ENCODE data around the gene NUP205. TPM values are rescaled to one million over a fixed set of nuclear protein-coding genes. Genes with fewer than 3 reads are reported as not detected.

Gene NUP205
- total RNA-seq, 2 experiments from 2014 or later, result 140 to 145 TPM

GRCh38 chr7:135539629-135540028 lies 18.1 kb upstream of the NUP205 start:
- POLR2A ChIA-PET, result no interaction called here
- no peaks in the 10 kb centered on the region for H3K4me1 Mint-ChIP-seq (ENCODE audit: low read depth)
- intact Hi-C loops (cut with micrococcal nuclease), result no loop called here

GRCh38 chr7:135541029-135541428 lies 16.7 kb upstream of the NUP205 start:
- Mint-ChIP-seq H3K9me3 (no peaks in the 10 kb centered on the region), H3K27me3 (peaks cover 6% of the 10 kb centered on the region), H3K27ac (no peak overlapping the region), H3K4me3 (no peak overlapping the region), H3K36me3 (ENCODE audit: low read depth) (no peaks in the 10 kb centered on the region), H3K4me1 (ENCODE audit: low read depth) (no peaks in the 10 kb centered on the region)
- POLR2A ChIA-PET, result no interaction called here
- intact Hi-C loops (cut with micrococcal nuclease), result no loop called here
- no peak for ATAC-seq
- CTCF ChIA-PET, result interaction anchor here (1.3 kb wide), 1 partner anchor 9 kb away, joined by 3 read pairs; no protein-coding TSS in a partner anchor
- DNase-seq, result no peak
- no peak for TF ChIP-seq CTCF (IDR thresholded peaks at IDR 0.05)

More at GRCh38 chr7:135539629-135540028, 18.1 kb upstream of the NUP205 start:
- no peak for TF ChIP-seq CTCF (IDR thresholded peaks at IDR 0.05)
- Mint-ChIP-seq H3K27me3 (peaks cover 6% of the 10 kb centered on the region), H3K36me3 (ENCODE audit: low read depth) (no peaks in the 10 kb centered on the region), H3K4me3 (no peak overlapping the region), H3K9me3 (no peaks in the 10 kb centered on the region), H3K27ac (no peak overlapping the region)
- ATAC-seq (no peak), DNase-seq (no peak)
- CTCF ChIA-PET, result interaction anchor here (1.3 kb wide), 1 partner anchor 10 kb away, joined by 3 read pairs; no protein-coding TSS in a partner anchor

- H3K9me3 Mint-ChIP-seq, result no peaks in the 10 kb centered on the region
- ChIA-PET POLR2A (interaction anchor here (0.6 kb wide), 1 partner anchor 137 kb away, joined by 3 read pairs; no protein-coding TSS in a partner anchor), CTCF (interaction anchor here (0.9 kb wide), 1 partner anchor 10 kb away, joined by 3 read pairs; no protein-coding TSS in a partner anchor)
- DNase-seq, result no peak
- no peak for ATAC-seq
- intact Hi-C loops (cut with micrococcal nuclease), result loop anchor here (10.0 kb wide), 2 partner anchors 135 to 265 kb away; no protein-coding TSS in a partner anchor
- no peak overlapping the region for H3K4me3 Mint-ChIP-seq
- H3K4me1 Mint-ChIP-seq (ENCODE audit: low read depth), result no peaks in the 10 kb centered on the region
- no peak for TF ChIP-seq CTCF (IDR thresholded peaks at IDR 0.05)
- H3K36me3 Mint-ChIP-seq (ENCODE audit: low read depth), result no peaks in the 10 kb centered on the region
- peaks cover 6% of the 10 kb centered on the region for H3K27me3 Mint-ChIP-seq
- no peak overlapping the region for H3K27ac Mint-ChIP-seq
These were observed 7.5 kb upstream of the NUP205 start for GRCh38 chr7:135550196-135550595.

GRCh38 chr7:135552148-135552547 lies 5.6 kb upstream of the NUP205 start:
- intact Hi-C loops (cut with micrococcal nuclease), result loop anchor here (10.0 kb wide), 2 partner anchors 137 to 267 kb away; no protein-coding TSS in a partner anchor
- Mint-ChIP-seq H3K4me3 (no peak overlapping the region), H3K27me3 (peaks cover 6% of the 10 kb centered on the region), H3K36me3 (ENCODE audit: low read depth) (no peaks in the 10 kb centered on the region), H3K9me3 (no peaks in the 10 kb centered on the region), H3K27ac (no peak overlapping the region), H3K4me1 (ENCODE audit: low read depth) (no peaks in the 10 kb centered on the region)
- POLR2A ChIA-PET, result interaction anchor here (0.6 kb wide), 1 partner anchor 905 kb away, joined by 3 read pairs; no protein-coding TSS in a partner anchor
- CTCF ChIA-PET, result interaction anchor here (0.8 to 1.3 kb wide), 3 partner anchors 14 to 271 kb away, joined by 3 to 4 read pairs (median 3); no protein-coding TSS in a partner anchor
- no peak for TF ChIP-seq CTCF (IDR thresholded peaks at IDR 0.05)
- no peak for ATAC-seq
- DNase-seq, result no peak

GRCh38 chr7:135553346-135553745 lies 4.4 kb upstream of the NUP205 start:
- Mint-ChIP-seq H3K4me3 (no peak overlapping the region), H3K36me3 (ENCODE audit: low read depth) (no peaks in the 10 kb centered on the region), H3K27ac (no peak overlapping the region), H3K4me1 (ENCODE audit: low read depth) (no peaks in the 10 kb centered on the region), H3K9me3 (no peaks in the 10 kb centered on the region), H3K27me3 (no peaks in the 10 kb centered on the region)
- CTCF ChIA-PET, result interaction anchor here (1.2 kb wide), 2 partner anchors 24 to 92 kb away, joined by 3 to 4 read pairs; no protein-coding TSS in a partner anchor
- no peak for ATAC-seq
- POLR2A ChIA-PET, result no interaction called here
- no peak for TF ChIP-seq CTCF (IDR thresholded peaks at IDR 0.05)
- DNase-seq, result no peak
- intact Hi-C loops (cut with micrococcal nuclease), result loop anchor here (10.0 kb wide), 2 partner anchors 139 to 269 kb away; no protein-coding TSS in a partner anchor
